NCI-H1092 treated with DMSO at 0.1 percent for 48 hours (cell line): ENCODE measurements around the gene REXO1.
A peak's percentile ranks its signal among the peaks of the same experiment; 100 is the strongest.
"Not testable (repeated sequence)": the region's sequence is repeated elsewhere in the genome, so short reads cannot be mapped to it uniquely, and the experiment has no call there.

ENCODE experiments used
- DNase-seq: peaks from one replicate; lab custom pipeline; 2025; lab: John Stamatoyannopoulos, UW

Gene REXO1

DNA sequence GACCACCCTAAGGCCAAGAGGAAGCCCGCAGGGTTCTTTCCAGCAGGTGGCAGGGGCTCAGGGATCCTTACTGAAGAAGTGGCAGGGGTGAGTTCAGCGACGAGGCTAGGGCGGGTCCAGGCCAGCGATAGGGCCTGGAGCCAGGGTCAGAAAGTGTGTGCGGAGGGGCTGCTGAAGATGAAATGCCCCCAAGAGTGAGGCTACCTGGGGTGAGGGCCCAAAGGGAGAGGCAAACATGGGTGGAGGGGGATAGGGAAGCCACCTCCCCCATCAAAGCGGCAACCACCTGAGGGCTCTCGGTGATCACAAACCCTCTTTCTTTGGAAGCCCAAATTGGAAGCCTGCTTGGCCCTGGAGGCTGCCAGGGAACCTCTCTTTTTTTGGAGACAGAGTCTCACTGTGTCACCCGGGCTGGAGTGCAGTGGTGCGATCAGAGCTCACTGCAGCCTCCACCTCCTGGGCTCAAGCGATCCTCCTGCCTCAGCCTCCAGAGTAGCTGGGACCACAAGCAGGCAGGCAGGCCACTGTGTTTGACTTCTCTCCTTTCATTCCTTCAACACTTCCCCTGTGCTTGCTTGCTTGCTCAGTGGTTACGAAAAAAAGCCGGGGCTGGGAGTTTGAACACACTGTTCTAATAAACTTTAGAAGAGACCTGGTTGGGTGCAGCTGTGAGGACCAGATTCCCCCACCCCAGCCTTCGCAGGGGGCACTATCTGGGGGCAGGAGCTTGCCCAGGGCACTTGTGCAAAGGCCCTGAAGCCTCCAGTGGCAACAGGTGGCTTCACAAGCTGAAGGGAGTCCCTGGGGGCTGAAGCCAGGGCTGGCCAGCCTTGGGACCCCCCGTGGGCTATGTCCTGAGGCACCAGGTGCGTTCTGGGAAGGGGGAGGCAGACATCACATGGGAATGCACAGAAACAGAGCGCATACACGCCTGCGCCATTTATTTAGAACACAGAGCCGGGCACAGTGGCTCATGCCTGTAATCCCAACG is 34.8 kb downstream of the REXO1 start:
- no peak for DNase-seq

DNA sequence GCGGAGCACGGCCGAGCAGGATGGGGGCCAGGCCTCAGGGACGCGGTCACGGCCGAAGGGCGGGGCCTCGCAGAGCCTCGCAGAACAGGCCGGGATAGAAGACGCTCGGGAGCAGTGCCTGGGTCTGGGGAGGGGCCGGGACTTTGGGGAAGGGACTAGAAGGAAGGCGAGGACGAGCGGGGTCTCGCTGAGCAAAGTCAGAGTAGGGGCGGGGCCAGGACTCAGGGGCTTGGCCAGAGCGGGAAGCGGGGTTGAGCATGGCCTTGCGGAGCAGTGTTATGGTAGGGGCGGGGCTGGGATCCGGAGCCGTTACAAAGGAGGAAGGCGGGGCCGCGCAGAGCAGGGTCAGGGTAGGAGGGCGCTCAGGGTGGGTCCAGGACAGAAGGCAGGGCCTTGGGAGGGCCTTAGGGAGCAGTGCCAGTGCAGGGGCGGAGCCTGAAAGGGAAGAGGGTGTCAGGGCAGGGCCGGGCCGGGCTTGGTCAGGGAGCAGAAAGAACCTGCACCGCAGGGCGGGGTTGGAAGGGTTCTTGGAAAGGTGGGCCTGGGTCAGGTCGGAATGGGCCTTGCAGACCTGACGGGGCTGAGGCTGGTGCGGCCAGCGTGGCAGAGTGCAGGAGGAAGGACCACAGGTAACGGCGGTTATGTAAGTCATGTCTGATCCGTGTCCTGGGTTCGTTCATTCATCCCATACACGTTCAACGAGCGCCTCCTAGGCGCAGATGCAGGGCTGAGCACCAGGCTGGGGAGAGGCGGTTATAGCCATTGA is 35.7 kb downstream of the REXO1 start:
- peak; percentile 48 for DNase-seq

DNA sequence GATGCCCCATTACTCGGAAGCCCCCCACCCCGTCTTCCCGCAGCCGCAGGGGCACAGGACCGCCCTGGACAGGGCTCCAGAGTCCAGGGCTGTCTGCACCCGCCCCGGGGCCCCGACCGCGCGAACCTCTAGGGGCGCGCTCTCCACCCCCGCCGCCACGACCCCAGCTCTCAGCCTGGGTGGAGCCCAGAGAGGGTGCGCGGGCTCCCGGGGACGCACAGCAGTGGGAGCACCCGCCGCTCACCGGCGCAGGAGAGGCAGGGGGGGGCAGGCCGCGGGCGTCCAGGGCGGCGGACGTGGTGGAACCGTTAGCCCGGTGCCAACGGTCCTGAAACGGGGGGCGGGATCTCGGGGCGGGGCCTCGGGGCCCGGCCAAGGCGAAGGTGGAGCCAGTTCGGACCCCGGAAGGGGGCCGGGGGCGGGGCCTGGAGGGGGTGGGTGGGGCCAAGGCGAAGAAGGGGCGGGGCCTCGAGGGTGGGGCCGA is 36.3 kb downstream of the REXO1 start, which contains the start of gene ATP8B3:
ATP8B3 (minus strand) TSS at position 335 of the 484 bp plus-strand sequence. CDS start 540 bp downstream, outside the sequence.
- no peak for DNase-seq

DNA sequence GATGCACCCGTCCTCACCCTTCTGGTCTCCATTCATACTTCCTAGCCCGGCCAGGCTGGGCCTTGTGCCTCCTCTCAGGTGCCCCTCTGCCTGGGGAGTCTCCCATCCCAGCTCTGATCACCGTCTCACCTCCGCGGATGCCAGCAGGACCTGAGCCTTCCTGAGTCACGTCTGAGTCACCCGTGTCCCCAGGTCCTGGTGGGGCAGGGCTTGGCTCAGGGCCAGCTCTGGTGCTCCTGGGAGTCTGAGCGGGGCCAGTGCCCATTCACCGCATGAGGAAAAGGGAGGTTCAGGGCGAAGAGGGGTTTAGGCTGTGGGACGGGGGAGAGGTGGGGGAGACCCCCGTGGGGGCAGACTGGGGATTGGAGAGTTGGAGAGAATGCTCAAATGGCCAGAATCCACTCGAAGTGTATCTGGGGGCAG is 36.8 kb downstream of the REXO1 start:
- no peak for DNase-seq

DNA sequence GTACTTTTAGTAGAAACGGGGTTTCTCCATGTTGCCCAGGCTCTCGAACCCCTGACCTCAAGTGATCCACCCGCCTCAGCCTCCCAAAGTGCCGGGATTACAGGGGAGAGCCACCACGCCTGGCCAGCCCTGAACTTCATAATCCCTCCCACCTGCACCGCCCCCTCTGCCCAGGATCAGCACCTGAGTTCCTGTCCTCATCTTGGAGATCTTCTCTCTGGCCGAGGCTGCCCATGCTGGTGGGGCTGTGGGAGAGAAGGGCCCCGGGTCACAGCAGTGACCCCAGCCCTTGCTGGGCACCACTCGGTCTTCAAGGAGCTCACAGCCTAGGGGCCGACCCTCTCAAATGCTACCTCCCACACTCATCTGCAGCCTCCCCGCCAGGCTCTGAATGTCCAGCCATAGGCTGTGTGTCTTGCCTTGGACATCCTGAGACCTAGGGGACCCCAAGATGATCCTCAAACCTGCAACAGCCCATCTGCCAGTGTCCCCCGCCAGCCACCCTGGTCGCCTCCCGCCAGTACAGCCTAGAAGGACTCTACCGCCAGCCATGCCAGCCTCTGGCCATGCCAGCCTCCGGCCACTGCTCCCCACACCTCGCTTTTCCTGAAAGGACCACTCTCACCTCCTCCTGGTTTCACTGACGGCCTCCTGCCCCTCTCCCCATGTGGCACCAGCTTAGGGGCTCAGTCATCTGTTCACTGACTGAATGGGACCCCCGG is 37.7 kb downstream of the REXO1 start:
- DNase-seq: no peak

DNA sequence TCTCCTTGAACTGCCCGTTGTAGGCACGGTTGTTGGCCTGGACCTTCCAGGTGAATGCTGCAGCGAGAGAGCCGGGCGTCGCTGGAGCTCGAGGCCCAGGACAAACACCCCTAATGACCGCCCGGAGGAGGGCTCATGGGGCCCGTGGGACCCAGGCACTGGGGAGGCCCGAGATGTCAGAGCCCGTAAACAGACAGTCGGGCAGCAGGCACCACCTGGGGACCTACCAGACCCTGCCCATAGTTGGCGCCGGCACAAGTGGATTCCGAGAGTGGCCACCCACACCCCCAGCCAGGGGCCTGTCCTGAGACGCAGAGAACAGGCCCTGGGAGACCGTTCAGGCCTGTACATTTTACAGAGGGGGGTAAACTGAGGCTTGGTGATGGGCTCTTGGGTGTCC is 38.6 kb downstream of the REXO1 start:
- no peak for DNase-seq

DNA sequence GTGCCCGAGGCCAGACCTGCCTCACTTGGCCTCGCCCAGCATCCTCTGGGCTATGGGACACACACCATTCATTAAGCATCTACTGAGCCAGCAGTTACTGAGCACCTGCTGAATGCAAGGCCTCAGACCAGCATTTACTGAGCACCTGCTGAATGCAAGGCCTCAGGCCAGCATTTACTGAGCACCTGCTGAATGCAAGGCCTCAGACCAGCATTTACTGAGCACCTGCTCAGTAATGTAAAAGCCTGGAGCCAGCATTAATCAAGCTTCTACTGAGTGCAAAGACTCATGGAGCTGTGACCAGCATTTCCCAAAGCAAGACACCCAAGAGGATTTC is 39.9 kb downstream of the REXO1 start:
- no peak for DNase-seq

DNA sequence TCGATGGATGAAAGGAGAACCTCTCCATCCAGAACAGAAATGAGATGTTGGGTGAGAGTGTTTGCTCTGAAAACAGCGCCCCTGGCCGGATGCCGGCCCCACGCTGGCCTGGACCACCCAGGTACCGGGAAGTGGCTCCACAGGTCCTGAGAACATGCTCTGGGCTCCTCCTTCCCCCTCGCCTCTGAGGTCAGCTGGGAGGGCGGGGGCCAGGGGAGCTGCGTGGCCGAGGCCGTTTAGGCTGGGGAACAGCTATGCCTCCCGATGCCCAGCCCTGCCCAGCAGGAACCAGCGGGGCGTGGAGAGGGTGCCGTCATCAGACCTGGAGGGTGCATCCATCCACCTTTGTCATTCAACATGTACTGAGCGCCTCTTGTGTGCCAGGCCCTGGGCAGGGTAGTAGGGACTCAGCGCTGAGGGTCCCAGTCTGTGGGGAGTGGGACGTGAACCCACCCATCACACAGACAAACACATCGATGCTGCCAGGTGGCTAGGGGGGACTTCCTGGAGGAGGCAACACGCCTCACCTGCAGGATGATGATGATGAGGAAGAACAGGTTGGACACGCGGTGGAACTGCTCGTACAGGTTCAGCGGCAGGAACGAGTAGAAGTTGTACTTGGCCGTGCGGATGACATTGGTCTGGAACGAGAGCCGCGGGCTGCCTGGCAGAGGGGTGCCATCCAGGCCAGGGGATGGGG is 40.4 kb downstream of the REXO1 start:
- no peak for DNase-seq

DNA sequence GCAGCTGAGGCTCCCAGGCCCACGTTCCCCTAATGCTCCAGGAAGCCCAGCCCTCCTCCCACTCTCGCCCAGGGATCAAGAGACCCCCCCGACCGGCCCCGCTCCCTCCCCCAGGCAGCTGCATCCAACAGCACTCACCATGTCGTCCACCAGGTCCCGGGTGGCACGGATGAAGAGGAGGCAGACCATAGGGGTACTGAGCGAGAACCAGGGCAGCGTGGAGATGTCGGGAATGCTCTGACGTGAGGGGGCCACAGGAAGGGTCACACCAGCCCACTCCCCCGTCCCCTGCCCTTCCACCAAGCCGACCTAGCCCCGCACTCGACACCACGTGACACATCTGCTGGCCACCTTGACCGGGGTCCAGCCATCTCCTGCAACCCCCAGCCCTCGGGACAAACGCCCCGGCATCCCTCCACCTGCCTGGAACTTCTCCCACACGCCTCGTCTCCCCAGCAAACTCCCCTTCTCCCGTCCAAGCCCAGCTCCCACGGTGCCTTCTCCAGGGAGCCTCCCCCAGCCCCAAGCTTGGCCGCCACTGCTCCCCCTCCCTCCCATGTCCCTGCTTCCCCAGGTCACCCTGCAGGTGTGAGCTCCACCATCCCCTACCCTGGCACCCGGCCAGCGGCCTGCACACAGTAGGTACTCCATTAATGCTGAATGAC is 41.1 kb downstream of the REXO1 start:
- no peak for DNase-seq

DNA sequence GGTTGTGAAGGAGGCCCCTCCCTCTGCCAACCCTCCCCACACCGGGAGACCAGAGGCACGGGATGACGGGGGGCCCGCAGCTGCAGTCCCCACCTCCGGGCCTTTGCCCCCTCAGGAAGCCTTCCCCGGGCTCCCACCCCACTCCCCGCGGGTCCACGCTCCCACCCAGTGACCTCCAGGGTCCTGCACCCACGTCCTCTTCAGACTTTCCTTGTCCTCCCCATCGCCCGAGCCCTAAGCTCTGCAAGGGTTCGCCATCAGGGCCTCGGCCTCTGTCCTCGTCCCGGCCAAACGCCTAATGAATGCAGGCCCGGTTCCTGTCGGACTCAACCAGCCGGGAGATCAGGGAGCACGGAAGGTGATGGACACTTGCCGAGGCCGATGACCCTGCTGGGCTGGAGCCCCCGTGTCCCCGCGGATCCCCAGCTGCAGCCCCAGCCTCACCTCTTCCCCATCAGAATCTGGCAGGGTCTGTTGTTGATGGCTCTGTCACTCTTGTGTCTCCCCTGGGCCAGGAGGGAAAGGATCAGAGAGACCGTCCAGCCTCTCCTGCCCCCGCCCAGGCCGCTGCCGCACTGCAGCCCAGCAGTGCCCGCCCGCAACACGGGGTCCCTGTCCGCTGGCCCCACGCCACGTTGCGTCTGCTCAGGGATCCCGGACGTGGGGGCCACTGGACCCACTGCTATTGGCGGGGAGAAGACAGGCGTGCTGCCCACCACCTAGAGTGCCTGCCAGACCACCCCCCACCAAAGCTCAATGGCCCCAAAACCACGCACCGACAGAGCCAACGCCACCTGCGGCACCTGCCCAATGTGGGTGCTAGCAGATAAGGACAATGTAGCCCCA is 41.9 kb downstream of the REXO1 start:
- DNase-seq: no peak

DNA sequence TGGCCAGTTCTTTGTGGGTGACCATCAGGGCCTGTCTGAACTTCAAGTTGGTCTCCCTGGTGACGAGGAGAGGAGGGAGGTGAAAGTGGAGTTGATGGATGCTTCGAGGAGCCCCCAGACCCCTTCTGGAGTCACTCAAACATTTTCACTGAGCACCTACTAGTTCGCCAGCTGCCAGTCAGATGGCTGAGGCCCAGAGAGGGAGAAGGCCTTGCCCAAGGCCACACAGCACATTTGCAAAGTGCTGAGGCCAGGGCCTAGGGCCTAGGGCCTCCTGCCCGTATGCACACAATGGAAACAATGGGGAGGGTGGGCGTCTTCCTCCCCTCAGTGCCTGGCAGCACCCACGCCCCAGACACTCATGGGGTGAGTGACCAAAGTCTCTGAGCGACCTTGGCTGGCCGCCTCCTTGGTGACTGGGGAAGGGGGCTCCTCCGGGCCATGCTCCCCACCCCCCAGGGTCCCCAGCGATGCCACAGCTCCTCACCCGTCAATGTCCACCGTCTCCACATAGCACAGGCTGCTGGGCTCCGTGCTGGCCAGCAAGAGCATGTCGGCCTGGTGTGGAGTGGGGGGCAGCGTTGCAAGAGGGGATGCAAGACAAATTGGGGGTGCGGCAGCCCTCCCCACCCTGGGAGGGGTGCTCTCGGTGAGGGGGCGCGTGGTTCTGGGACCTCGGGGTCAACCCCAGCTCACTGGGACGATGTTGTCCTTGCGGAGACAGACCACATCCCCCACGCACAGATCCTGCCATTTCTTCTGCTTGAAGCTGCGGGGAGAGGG is 42.7 kb downstream of the REXO1 start:
- DNase-seq: no peak

DNA sequence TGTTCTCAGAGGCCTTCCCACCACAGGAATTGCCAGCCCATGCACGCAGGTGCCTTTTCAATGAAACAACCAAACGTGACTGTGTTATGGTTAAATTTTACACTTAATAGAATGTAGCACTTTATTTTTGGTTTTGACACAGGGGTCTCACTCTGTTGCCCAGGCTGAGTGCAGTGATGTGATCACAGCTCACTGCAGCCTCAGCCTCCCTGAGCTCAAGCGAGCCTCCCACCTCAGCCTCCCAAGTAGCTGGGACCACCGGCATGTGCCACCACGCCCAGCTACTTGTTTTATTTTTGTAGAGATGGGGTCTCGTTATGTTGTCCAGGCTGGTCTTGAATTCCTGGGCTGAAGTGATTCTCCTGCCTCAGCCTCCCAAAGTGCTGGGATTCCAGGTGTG is 43.4 kb downstream of the REXO1 start:
- no peak for DNase-seq

DNA sequence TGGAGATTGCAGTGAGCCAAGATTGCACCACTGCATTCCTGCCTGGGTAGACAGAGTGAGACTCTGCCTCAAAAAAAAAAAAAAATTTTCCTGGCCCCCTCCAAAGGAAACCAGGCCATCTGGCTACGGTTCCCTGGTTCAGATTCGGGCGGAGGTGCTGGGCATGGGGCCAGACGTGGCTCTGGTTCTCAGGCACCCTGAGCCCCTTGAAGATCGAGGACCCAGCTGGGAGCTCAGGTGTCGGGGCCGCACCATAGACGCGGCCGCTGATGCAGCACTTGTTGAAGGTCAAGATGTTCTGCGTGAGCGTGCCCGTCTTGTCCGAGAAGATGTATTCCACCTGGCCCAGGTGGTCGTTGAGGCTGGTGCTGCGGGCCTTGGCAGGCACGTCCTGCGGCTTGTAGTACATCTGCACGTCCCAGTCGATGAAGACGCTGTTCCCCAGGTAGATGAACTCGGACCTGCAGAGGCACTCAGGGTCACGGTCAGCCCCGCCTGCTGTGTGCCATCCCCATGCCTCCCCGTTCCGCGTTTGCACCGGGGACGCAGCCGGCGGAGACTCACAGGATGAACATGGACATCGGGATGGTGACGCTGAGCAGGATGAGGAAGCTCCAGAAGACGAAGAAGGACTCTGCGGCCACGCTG is 48.5 kb downstream of the REXO1 start:
- DNase-seq: peak; percentile 36

DNA sequence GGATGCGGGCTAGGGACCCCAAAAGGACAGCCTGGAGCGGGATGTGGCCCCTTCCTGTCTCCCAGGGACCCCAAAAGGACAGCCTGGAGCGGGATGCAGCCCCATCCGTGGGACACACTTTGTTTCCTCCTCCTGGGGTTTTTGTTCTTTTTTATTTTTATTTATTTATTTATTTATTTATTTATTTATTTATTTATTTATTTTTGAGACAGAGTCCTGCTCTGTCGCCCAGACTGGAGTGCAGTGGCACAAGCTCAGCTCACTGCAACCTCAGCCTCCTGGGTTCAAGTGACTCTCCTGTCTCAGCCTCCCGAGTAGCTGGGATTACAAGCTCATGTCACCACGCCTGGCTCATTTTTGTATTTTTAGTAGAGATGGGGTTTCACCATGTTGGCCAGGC is 51.0 kb downstream of the REXO1 start:
- not testable (repeated sequence) for DNase-seq

DNA sequence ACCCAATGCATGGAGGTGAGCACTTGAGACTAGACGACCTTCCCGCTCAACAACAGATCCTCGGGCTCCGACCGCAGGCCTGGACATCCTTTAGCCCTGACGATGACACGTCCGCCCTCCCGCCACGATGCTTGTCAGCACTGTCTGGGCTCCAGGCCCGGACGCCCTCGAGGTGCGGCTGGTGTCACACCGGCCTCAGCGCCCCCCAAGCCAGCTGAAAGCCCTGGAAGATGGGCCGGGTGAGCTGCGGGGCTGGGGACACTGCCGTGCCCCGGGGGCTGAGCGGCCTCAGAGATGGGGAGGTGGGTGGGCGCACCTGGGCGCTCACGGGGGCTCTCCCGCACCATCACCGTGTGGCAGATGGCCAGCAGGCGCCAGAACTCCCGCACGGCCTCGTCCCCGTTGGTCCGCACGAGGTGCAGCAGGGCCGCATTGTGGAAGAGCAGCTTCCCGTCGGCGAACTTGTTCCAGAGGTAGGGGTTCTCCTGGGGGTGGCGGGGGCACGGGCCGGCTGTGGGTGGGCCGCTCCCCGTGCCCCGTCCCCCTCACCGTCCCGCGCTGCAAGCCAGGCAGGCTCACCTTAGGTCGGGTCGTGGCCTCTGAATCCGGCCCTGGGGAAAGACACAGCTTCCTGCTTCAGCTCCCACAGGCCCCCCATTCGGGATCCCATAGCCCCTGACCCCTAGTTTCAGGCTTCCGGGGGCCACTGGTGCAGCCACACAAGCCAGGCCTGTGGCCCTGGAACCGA is 51.7 kb downstream of the REXO1 start:
- no peak for DNase-seq

DNA sequence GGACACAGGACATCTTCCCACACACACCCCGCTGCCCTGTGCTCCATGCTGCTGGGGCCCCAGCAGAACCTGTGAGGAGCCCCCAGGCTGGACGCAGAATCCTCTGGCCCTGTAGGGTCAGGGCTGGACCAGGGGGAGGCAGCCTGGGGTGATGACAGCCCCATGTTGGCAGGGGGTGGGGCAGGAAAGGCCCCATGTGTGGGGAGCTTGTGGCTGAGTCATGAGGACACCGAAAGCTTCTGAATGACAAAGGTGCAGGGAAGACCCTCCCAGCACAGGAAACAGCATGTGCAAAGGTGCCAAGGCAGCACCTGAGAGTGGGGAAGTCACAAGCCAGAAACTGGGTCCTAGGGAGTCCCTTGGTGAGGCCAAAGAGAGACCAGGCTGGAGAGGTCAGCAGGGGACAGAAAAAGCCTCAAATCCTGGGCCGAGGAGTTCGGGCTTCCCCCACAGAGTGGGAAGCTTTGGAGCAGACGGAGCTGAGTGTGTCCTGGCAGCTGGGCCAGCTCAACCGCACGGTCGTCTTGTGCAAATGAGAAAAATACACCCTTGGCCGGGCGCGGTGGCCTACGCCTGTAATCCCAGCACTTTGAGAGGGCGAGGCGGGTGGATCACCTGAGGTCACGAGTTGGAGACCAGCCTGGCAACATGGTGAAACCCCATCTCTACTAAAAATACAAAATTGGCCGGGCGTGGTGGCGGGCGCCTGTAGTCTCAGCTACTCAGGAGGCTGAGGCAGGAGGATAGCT is 53.7 kb downstream of the REXO1 start:
- DNase-seq: no peak

DNA sequence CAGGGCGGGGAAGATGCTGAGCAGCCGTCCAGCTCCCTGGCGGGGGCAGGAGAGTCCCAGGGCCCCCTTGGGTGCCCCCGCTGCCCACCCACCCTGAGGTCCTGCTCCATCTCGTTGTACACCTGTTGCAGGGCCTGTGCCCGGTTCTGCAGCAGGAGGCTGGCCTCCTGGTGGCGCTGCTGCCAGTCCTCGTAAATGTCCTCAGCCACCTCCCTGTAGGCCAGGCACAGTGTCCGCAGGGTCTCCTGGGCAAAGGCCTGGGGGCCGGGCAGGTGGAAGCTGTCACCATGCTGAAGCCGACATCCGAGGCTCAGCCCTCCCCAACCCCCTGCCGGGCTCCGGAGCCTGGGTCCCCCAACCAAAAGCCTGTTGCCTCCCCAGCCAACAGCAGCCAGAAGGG is 56.4 kb downstream of the REXO1 start:
- DNase-seq: no peak
